ENCODE measurements around the gene ATP8B1.

GRCh38 chr18:57744211-57744694 lies 58.9 kb downstream of the ATP8B1 start:
- TF ChIP-seq POLR2A (IDR thresholded peaks at IDR 0.05) (no peak), CTCF (IDR thresholded peaks at IDR 0.05) (no peak), POLR2AphosphoS5 (IDR thresholded peaks at IDR 0.05) (peak; percentile 72)

Measured in prostate gland (tissue), 2 donors.